22Rv1 (cell line): ENCODE measurements around the gene ANK3.

ENCODE experiments used
- H3K27ac ChIP-seq: fragments of 450-650 bp; 2 replicates; pipeline ENCODE4 v1.5.1; 2017
- ZFX ChIP-seq: fragments of 450-650 bp; IDR thresholded peaks from 2 replicates; pipeline ENCODE4 v1.6.1; 2017; ENCODE audit warnings: antibody characterized with exemption, borderline replicate concordance
- TF ChIP-seq, protein P1 (sequence below): fragments of 450-650 bp; IDR thresholded peaks from 2 replicates; pipeline ENCODE4 v1.5.1; 2017; ENCODE audit warnings: mild to moderate bottlenecking

ANK3 gene

GRCh38 chr10:60377042-60377352 lies 12.7 kb downstream of the ANK3 start:
- TF ChIP-seq, protein P1, sequence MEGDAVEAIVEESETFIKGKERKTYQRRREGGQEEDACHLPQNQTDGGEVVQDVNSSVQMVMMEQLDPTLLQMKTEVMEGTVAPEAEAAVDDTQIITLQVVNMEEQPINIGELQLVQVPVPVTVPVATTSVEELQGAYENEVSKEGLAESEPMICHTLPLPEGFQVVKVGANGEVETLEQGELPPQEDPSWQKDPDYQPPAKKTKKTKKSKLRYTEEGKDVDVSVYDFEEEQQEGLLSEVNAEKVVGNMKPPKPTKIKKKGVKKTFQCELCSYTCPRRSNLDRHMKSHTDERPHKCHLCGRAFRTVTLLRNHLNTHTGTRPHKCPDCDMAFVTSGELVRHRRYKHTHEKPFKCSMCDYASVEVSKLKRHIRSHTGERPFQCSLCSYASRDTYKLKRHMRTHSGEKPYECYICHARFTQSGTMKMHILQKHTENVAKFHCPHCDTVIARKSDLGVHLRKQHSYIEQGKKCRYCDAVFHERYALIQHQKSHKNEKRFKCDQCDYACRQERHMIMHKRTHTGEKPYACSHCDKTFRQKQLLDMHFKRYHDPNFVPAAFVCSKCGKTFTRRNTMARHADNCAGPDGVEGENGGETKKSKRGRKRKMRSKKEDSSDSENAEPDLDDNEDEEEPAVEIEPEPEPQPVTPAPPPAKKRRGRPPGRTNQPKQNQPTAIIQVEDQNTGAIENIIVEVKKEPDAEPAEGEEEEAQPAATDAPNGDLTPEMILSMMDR = no peak
- TF ChIP-seq ZFX = no peak

GRCh38 chr10:60376221-60377041 lies 13.2 kb downstream of the ANK3 start:
- no peak overlapping the region for H3K27ac ChIP-seq
- TF ChIP-seq, protein P1 = no peak
- no peak for TF ChIP-seq ZFX

More at GRCh38 chr10:60377042-60377352, 12.7 kb downstream of the ANK3 start:
- H3K27ac ChIP-seq = no peak overlapping the region

- TF ChIP-seq ZFX = no peak
- TF ChIP-seq, protein P1 = no peak
- no peak overlapping the region for H3K27ac ChIP-seq
These were observed 14.2 kb downstream of the ANK3 start for GRCh38 chr10:60375293-60376004.

DNA sequence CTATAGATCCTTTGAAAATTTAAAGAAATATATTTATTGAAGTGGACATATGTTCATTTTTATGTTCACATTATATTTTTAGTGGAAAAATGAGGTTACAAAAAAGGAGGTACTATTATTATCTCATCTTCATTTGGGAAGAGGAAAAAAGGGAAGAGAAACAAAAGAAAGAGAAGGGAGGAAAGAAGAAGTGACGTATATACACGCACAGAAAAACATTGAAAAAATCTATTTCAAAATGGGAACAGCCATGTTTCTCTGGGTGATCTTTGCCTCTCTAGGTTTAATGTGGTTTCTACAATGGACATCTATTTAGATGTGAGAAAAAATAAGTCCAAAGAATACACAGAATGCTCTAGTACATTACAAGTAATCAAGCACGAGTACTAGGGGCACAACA lies 14.8 kb downstream of the ANK3 start:
- H3K27ac ChIP-seq = no peak overlapping the region
- TF ChIP-seq ZFX = no peak
- TF ChIP-seq, protein P1 = no peak

- TF ChIP-seq ZFX = no peak
- TF ChIP-seq, protein P1 = no peak
- no peak overlapping the region for H3K27ac ChIP-seq
These were observed 17.2 kb downstream of the ANK3 start for GRCh38 chr10:60372436-60372835.

DNA sequence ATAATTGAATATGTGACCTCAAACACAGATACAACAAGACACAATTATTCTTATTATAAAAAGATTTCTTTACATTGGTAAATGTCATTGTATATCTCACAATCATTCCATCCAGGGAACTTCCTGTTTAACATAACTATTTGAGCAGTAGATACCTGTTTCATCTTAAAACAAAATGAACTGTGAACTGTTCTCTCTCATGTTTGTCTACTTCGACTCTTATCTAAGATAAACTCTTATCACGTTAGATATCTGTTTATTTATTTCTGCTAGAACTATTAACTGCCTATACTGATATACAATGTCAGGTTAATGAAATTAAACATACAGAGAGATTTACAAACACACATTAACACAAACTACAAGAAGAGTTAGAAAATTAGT lies 20.1 kb downstream of the ANK3 start:
- no peak overlapping the region for H3K27ac ChIP-seq
- TF ChIP-seq, protein P1 = no peak
- no peak for TF ChIP-seq ZFX
